NCI-H524 treated with DMSO at 0.1 percent for 48 hours (cell line): ENCODE data around the gene TMPRSS7.

Experiments used
- DNase-seq: peaks from one replicate; lab custom pipeline; 2025; lab: John Stamatoyannopoulos, UW

The TMPRSS7 gene

GRCh38 chr3:112127522-112128494, 93.3 kb downstream of the TMPRSS7 start:
- DNase-seq: no peak

DNA sequence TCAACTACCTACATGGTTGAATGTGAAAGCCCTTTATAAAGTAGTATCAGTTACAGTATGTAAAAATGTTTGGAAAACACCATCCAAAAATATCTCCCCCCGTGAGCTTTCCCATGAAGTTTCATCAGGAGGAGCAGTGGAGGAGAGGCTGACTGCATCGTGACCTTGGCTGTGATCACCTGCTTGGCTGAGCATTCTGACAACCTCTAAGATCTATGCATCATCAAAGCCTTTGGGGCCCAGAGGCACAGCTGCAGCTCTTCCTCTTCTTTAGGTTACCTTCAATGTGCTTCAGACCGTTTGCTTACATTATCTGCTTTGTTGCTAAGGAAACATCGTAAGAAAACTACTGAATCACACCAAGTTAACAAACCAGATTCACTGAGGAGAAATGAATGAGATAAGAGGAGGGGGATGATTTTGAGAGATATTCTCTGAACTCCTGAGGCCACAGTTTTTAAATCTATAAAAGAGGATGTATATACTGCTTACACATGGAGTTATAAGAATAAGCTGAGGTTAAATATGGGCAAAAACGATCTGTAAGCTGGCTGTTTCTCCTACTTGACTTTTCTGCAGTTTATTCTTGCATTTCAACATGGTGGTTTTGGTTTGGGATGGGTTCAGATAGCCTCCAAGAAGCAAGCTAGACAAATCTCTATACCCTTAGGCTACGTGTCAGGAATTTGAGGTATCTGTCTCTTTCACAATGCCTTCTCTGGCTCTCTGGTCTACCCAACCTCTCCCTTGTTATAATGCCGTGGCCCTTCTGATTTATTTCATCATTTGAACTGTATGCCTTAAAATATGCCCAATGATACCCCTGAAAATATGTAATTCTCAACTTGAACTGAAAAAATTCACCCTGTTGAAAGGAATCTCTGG, 94.5 kb downstream of the TMPRSS7 start:
- DNase-seq: no peak

DNA sequence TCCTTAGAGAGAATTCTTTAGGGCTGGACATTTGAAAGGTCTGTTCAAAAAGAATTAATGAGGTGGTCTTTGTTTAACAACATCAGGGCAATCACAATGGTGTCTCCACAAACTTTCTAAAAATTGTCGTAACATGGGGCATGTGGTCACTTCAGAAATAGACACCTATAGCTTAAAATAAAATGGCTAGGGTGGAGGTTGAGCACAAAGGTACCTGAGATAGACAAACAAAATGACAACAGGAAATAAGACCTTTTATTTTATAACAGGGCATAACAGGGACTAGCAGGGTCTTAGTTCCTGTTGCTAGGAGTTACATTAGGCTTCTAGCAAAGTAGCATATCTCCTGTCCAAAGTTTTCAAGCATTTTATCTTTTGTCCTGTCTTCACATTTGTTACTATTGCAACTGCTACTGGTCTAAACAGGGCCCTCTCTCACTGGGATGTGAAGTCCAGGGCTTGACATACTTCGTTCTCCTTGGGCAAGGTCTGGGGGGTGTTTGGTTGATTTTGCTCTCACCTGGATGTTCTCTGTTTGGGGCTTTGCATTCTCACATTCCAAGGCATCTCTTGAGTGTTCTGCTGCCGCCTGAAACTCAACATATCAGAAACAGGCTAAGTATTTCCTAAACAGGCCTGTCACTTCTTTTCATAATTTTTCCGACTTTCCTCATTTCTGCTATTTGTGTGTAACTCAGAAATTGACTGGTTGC, 95.5 kb downstream of the TMPRSS7 start:
- no peak for DNase-seq

- DNase-seq: no peak
Observed at GRCh38 chr3:112130638-112130993, 96.1 kb downstream of the TMPRSS7 start.
